SK-N-SH (cell line): Measurements from ENCODE around the gene FOXA2. TPM values are rescaled to one million over a fixed set of nuclear protein-coding genes. Genes with fewer than 3 reads are reported as not detected.

Experiments
- CTCF ChIA-PET: fragments of 300-600, 350-600 bp; formaldehyde crosslinking; extraction: SDS; loops from one replicate; lab custom pipeline; 2021; lab: Yijun Ruan, JAX
- POLR2A ChIA-PET: fragments of 350-600 bp; sonication (Branson Sonifier 250); formaldehyde crosslinking; extraction: SDS; loops from one replicate; lab custom pipeline; 2020; ENCODE audit warnings: antibody characterized with exemption, inconsistent platforms; lab: Yijun Ruan, JAX
- DNase-seq: peaks from one replicate; pipeline ENCODE4 v3.0.0; 2012
- H2AFZ ChIP-seq: fragments of 200-600 bp; sonication (generic); 2 replicates; pipeline ENCODE4 v1.8.1; 2016; ENCODE audit warnings: antibody characterized with exemption, mild to moderate bottlenecking, low read depth
- H3F3A ChIP-seq: fragments of 200-600 bp; sonication (generic); replicated peaks from 2 replicates; pipeline ENCODE3; 2016; ENCODE audit warnings: antibody characterized with exemption, mild to moderate bottlenecking; ENCODE audit not compliant: insufficient read depth
- H3K27ac ChIP-seq, 2 experiments: fragments of 200-500 bp in 1 of 2; fragments of 200-600 bp in 1 of 2; sonication (Bioruptor generic) in 1 of 2; sonication (generic), shearing (Covaris generic) in 1 of 2; 2 replicates each; pipeline versions ENCODE4 v1.5.1 to v1.6.1; 2014 to 2016; ENCODE audit warnings: low read depth in 2 of 2, inconsistent platforms in 1 of 2, low read length in 1 of 2, mild to moderate bottlenecking in 1 of 2, mixed read lengths in 1 of 2
- H3K27me3 ChIP-seq: fragments of 200-600 bp; sonication (generic), shearing (Covaris generic); 2 replicates; pipeline ENCODE4 v1.6.1; 2016; ENCODE audit warnings: mixed run types; ENCODE audit not compliant: insufficient read depth
- H3K36me3 ChIP-seq, 2 experiments: fragments of 200-500 bp in 1 of 2; fragments of 200-600 bp in 1 of 2; sonication (Bioruptor generic) in 1 of 2; sonication (generic) in 1 of 2; replicated peaks in 1 of 2; 2 replicates each; pipeline versions ENCODE3 to v1.5.1; 2014 to 2016; ENCODE audit warnings: low read length in 1 of 2, mild to moderate bottlenecking in 1 of 2; ENCODE audit not compliant: insufficient read depth in 2 of 2, control insufficient read depth in 1 of 2
- H3K4me1 ChIP-seq, 2 experiments: fragments of 200-500 bp in 1 of 2; fragments of 200-600 bp in 1 of 2; sonication (Bioruptor generic) in 1 of 2; sonication (generic), shearing (Covaris generic) in 1 of 2; 2 replicates each; pipeline versions ENCODE4 v1.5.1 to v1.6.1; 2014 to 2016; ENCODE audit warnings: low read depth in 1 of 2, low read length in 1 of 2, mixed run types in 1 of 2; ENCODE audit not compliant: insufficient read depth in 2 of 2, control insufficient read depth in 1 of 2
- H3K4me2 ChIP-seq: fragments of 200-600 bp; sonication (generic), shearing (Covaris generic); 2 replicates; pipeline ENCODE4 v1.6.1; 2017; ENCODE audit warnings: mixed run types
- H3K4me3 ChIP-seq, 2 experiments: fragments of 200-500 bp in 1 of 2; fragments of 200-600 bp in 1 of 2; sonication (Bioruptor generic) in 1 of 2; sonication (generic), shearing (Covaris generic) in 1 of 2; 2 replicates each; pipeline versions ENCODE4 v1.5.1 to v1.8.1; 2014 to 2016; ENCODE audit warnings: low read depth in 2 of 2, inconsistent platforms in 1 of 2, low read length in 1 of 2, mild to moderate bottlenecking in 1 of 2, mixed read lengths in 1 of 2, moderate library complexity in 1 of 2
- H3K79me2 ChIP-seq: fragments of 200-600 bp; sonication (generic); 2 replicates; pipeline ENCODE4 v1.8.1; 2017; ENCODE audit warnings: mild to moderate bottlenecking; ENCODE audit not compliant: insufficient read depth
- H3K9ac ChIP-seq: fragments of 200-600 bp; sonication (generic); 2 replicates; pipeline ENCODE4 v1.6.1; 2017; ENCODE audit warnings: mixed run types
- H3K9me2 ChIP-seq: fragments of 200-600 bp; sonication (generic); 2 replicates; pipeline ENCODE4 v1.6.1; 2017; ENCODE audit warnings: mixed run types
- H3K9me3 ChIP-seq: fragments of 200-600 bp; sonication (generic); 2 replicates; pipeline ENCODE4 v1.6.1; 2017; ENCODE audit warnings: mixed run types, mild to moderate bottlenecking, moderate library complexity
- H4K20me1 ChIP-seq: fragments of 200-600 bp; sonication (generic); 2 replicates; pipeline ENCODE4 v1.6.1; 2017; ENCODE audit warnings: mild to moderate bottlenecking, mixed run types; ENCODE audit not compliant: insufficient read depth
- CTCF ChIP-seq: fragments of 200-600 bp; sonication (generic); IDR thresholded peaks from 2 replicates; pipeline ENCODE4 v1.6.1; 2017; ENCODE audit warnings: antibody characterized with exemption, mild to moderate bottlenecking, moderate library complexity
- ELF1 ChIP-seq: IDR thresholded peaks from 2 replicates; pipeline ENCODE4 v1.4.0; 2012
- EP300 ChIP-seq, 2 experiments: IDR thresholded peaks; 2 replicates each; pipeline versions ENCODE4 v1.4.0 to v1.6.1; 2012; ENCODE audit warnings: borderline replicate concordance in 1 of 2, low read depth in 1 of 2, low read length in 1 of 2
- FOSL2 ChIP-seq: IDR thresholded peaks from 2 replicates; pipeline ENCODE4 v1.4.0; 2012; ENCODE audit warnings: low read depth, mild to moderate bottlenecking, moderate library complexity, borderline replicate concordance
- FOXJ3 ChIP-seq: sonication (generic); formaldehyde crosslinking; IDR thresholded peaks from 2 replicates; pipeline ENCODE4 v1.5.1; 2020; ENCODE audit warnings: mild to moderate bottlenecking, missing genetic modification reagents
- FOXM1 ChIP-seq: IDR thresholded peaks from 2 replicates; pipeline ENCODE4 v1.4.0; 2012; ENCODE audit warnings: low read depth, mild to moderate bottlenecking
- GATA2 ChIP-seq: sonication (generic); formaldehyde crosslinking; IDR thresholded peaks from 2 replicates; pipeline ENCODE4 v1.5.0; 2020; ENCODE audit warnings: mild to moderate bottlenecking, missing genetic modification reagents
- IRF3 ChIP-seq: fragments of 150-350 bp; IDR thresholded peaks from 2 replicates; pipeline ENCODE4 v1.6.1; 2016; ENCODE audit warnings: mild to moderate bottlenecking, low read depth, low read length
- MAX ChIP-seq: IDR thresholded peaks from 2 replicates; pipeline ENCODE4 v1.4.0; 2012; ENCODE audit warnings: low read depth
- MEF2A ChIP-seq: IDR thresholded peaks from 2 replicates; pipeline ENCODE4 v1.4.0; 2012; ENCODE audit warnings: low read depth, borderline replicate concordance
- POLR2AphosphoS5 ChIP-seq: IDR thresholded peaks from 2 replicates; pipeline ENCODE4 v1.6.1; 2012; ENCODE audit warnings: low read depth, low read length
- REST ChIP-seq: IDR thresholded peaks from 2 replicates; pipeline ENCODE4 v1.6.1; 2012; ENCODE audit warnings: mild to moderate bottlenecking, low read depth, low read length, moderate library complexity
- RFX5 ChIP-seq: IDR thresholded peaks from 2 replicates; pipeline ENCODE4 v1.6.1; 2012; ENCODE audit warnings: mild to moderate bottlenecking, improper control_type of control experiment, low read length
- SMC3 ChIP-seq: IDR thresholded peaks from 2 replicates; pipeline ENCODE4 v1.6.1; 2012; ENCODE audit warnings: low read depth, low read length, improper control_type of control experiment
- USF1 ChIP-seq: IDR thresholded peaks from 2 replicates; pipeline ENCODE4 v1.4.0; 2012; ENCODE audit warnings: low read depth, borderline replicate concordance
- YY1 ChIP-seq: IDR thresholded peaks from 2 replicates; pipeline ENCODE4 v1.4.0; 2012; ENCODE audit warnings: low read depth, mild to moderate bottlenecking
- WGBS: methylation state at CpG from one replicate; pipeline ENCODE4 v1.1.6; 2017; ENCODE audit warnings: low lambda C conversion rate; 5-methylcytosine and 5-hydroxymethylcytosine counted together
- polyA plus RNA-seq, 3 experiments: library from polyadenylated mRNA; depleted of rRNA; stranded (reverse); fragments of >200 nt; gene quantifications; 2 replicates each; pipeline ENCODE4 v1.2.3, GENCODE V29; 2012

The FOXA2 gene
- polyA plus RNA-seq, 1 of the 3 experiments (the other 2 are of a cell fraction): not detected

GRCh38 chr20:22620342-22620741 is 36.0 kb upstream of the FOXA2 start (continued):
- TF ChIP-seq FOXJ3 (no peak), GATA2 (CRISPR knock-in tag) (no peak), POLR2AphosphoS5 (no peak), RFX5 (no peak), FOSL2 (no peak), CTCF (no peak), MEF2A (no peak)

- Histone ChIP-seq H3K79me2 (no peaks in the 10 kb centered on the region), H3K36me3 (no peaks in the 10 kb centered on the region), H3K9me3 (no peaks in the 10 kb centered on the region), H4K20me1 (no peaks in the 10 kb centered on the region), H3F3A (no peaks in the 10 kb centered on the region), H3K4me2 (no peak overlapping the region), H3K4me1 (no peaks in the 10 kb centered on the region), H3K9ac (no peak overlapping the region), H3K27me3 (peaks cover 5% of the 10 kb centered on the region; the same call in 1 of the 2 replicates), H2AFZ (no peak overlapping the region), H3K9me2 (no peaks in the 10 kb centered on the region), H3K4me3 (no peak overlapping the region), H3K27ac (no peak overlapping the region)
- no peak for DNase-seq
- CTCF ChIA-PET: no interaction called here
- WGBS: 18% methylated on average over 6 of the region's 6 CpGs
- POLR2A ChIA-PET: no interaction called here
- TF ChIP-seq REST: no peak
- no peak for TF ChIP-seq MAX
- TF ChIP-seq YY1: no peak
- no peak for TF ChIP-seq ELF1
- TF ChIP-seq USF1: no peak
- TF ChIP-seq EP300 (IDR thresholded peaks at IDR 0.05; ENCODE audit: borderline replicate concordance in 1 of 2, low read depth in 1 of 2, low read length in 1 of 2): no peak
- no peak for TF ChIP-seq FOXM1
- no peak for TF ChIP-seq IRF3
- TF ChIP-seq SMC3: no peak
- TF ChIP-seq, all 33 proteins: peak for 0
Observed at GRCh38 chr20:22619806-22620205, 35.4 kb upstream of the FOXA2 start.
